Kidney (tissue), 14 donors: Measurements from ENCODE around the gene ZNF446. TPM values are rescaled to one million over a fixed set of nuclear protein-coding genes. Genes with fewer than 3 reads are reported as not detected.

Experiments used
- DNase-seq, 5 donors: peaks; one replicate each; pipeline ENCODE4 v3.0.0-alpha.2; 2013 to 2020
- FAIRE-seq: peaks from 2 replicates; lab custom pipeline; 2012; peaks lifted over from hg19 to GRCh38; lab: Jason Lieb, UNC
- H3K27ac ChIP-seq, 2 donors: one replicate each; pipeline ENCODE4 v1.7.0; 2013; ENCODE audit warnings: low read depth in 2 of 2, low read length in 2 of 2, inconsistent platforms in 1 of 2
- H3K27me3 ChIP-seq: one replicate; pipeline ENCODE4 v1.7.1; 2013; ENCODE audit warnings: low read length, inconsistent platforms; ENCODE audit not compliant: control insufficient read depth, insufficient read depth
- H3K36me3 ChIP-seq, 3 donors: one replicate each; pipeline versions ENCODE4 v1.7.0 to v1.7.1; 2013; ENCODE audit warnings: low read length in 3 of 3, control low read depth in 1 of 3, inconsistent platforms in 1 of 3; ENCODE audit not compliant: insufficient read depth in 3 of 3, control insufficient read depth in 2 of 3
- H3K4me1 ChIP-seq, 3 donors: one replicate each; pipeline versions ENCODE4 v1.7.0 to v1.7.1; 2013; ENCODE audit warnings: low read length in 3 of 3, inconsistent platforms in 1 of 3, low read depth in 1 of 3; ENCODE audit not compliant: control insufficient read depth in 2 of 3, insufficient read depth in 2 of 3
- H3K4me3 ChIP-seq, 3 donors: one replicate each; pipeline versions ENCODE4 v1.7.0 to v1.8.1; 2013; ENCODE audit warnings: low read length in 3 of 3, control low read depth in 1 of 3, inconsistent platforms in 1 of 3
- H3K9ac ChIP-seq, 3 donors: one replicate each; pipeline versions ENCODE4 v1.7.0 to v1.7.1; 2013; ENCODE audit warnings: low read length in 3 of 3, control low read depth in 1 of 3, inconsistent platforms in 1 of 3
- H3K9me3 ChIP-seq, 3 donors: one replicate each; pipeline versions ENCODE4 v1.7.0 to v1.7.1; 2013; ENCODE audit warnings: low read length in 3 of 3, control low read depth in 1 of 3, inconsistent platforms in 1 of 3; ENCODE audit not compliant: control insufficient read depth in 2 of 3, insufficient read depth in 1 of 3
- intact Hi-C: fragments of 100-400 bp; cut with DNase I; formaldehyde crosslinking; loops from one replicate; pipeline ENCODE4 v1.11.1; 2022
- polyA plus RNA-seq: library from polyadenylated mRNA; stranded (reverse); fragments of 350-450 nt; fragmentation: Illumina TruSeq; extraction: RNeasy Lipid Tissue Mini Kit (QIAGEN cat#74804); gene quantifications from one replicate; pipeline ENCODE4 v1.2.3, GENCODE V29; 2014; ENCODE audit warnings: low read depth, low replicate concordance; ENCODE audit not compliant: insufficient read depth
- total RNA-seq: library from RNA; stranded (reverse); fragmentation: NEBNext Ultra II Directional; extraction: Animal tissue kit (Norgen Biotek cat#: 25700); gene quantifications from one replicate; pipeline ENCODE4 v1.2.1, GENCODE V29; 2021
- TF ChIP-seq, protein P1 (sequence below): IDR thresholded peaks from 3 replicates; pipeline ENCODE4 v1.5.1; 2012; ENCODE audit warnings: mild to moderate bottlenecking, moderate library complexity, borderline replicate concordance; ENCODE audit not compliant: insufficient read depth; ENCODE audit errors: extremely low read depth
- donor health status: control.
- donor health status: control.
- donor health status: control.
- donor health status: control.
- donor health status: control.
- donor health status: DM: yes; HTN: yes; CAD: no.
- donor health status: Normal renal cell carcinoma (clear cell type).

The ZNF446 gene
- total and polyA plus RNA-seq, 2 donors from 2014 or later: 12.6 to 13.3 TPM

DNA sequence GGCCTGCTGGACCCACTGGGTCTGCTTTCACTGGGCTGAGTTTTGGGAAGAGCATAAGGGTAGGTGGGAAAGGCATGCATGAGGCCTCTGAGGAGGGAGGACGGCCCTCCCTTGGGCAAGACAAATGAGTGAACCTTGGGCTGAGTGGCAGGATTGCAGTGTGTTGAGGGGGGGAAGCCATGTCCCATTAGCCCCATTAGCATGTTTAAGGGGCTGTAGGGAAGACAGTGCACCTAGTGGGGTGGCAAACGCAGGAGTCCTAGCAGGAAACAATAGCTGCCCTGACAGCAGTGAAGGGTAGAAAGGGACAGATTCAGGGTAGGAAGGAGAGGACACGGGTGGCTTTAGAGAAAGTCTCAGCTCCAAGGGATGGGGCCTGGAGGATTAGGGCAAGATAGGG lies 46.6 kb downstream of the ZNF446 start:
- DNase-seq (no peak), FAIRE-seq (no peak)
- H3K27me3 ChIP-seq: no peaks in the 10 kb centered on the region
- no peaks in the 10 kb centered on the region for H3K9me3 ChIP-seq
- no peak overlapping the region for H3K27ac ChIP-seq
- no peak overlapping the region for H3K4me3 ChIP-seq
- H3K36me3 ChIP-seq: no peaks in the 10 kb centered on the region
- H3K9ac ChIP-seq: no peak overlapping the region
- peaks cover 4 to 16% (median 7%) of the 10 kb centered on the region in 3 donors for H3K4me1 ChIP-seq
- TF ChIP-seq, protein P1, sequence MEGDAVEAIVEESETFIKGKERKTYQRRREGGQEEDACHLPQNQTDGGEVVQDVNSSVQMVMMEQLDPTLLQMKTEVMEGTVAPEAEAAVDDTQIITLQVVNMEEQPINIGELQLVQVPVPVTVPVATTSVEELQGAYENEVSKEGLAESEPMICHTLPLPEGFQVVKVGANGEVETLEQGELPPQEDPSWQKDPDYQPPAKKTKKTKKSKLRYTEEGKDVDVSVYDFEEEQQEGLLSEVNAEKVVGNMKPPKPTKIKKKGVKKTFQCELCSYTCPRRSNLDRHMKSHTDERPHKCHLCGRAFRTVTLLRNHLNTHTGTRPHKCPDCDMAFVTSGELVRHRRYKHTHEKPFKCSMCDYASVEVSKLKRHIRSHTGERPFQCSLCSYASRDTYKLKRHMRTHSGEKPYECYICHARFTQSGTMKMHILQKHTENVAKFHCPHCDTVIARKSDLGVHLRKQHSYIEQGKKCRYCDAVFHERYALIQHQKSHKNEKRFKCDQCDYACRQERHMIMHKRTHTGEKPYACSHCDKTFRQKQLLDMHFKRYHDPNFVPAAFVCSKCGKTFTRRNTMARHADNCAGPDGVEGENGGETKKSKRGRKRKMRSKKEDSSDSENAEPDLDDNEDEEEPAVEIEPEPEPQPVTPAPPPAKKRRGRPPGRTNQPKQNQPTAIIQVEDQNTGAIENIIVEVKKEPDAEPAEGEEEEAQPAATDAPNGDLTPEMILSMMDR: no peak
- intact Hi-C loops: no loop called here

DNA sequence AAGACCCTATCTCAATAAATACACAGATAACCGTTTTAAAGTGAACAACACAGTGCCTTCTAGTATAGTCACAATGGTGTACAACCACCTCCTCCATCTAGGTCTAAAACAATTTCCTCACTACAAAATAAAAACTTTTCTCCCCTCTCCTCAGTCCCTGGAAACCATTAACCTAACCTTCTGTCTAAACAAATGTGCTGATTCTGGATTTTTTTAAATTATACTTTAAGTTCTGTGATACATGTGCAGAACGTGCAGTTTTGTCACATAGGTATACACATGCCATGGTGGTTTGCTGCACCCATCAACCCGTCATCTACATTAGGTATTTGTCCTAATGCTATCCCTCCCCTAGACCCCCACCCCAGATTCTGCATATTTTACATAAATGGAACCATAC lies 53.3 kb downstream of the ZNF446 start:
- H3K4me3 ChIP-seq: no peak overlapping the region
- H3K27me3 ChIP-seq: no peaks in the 10 kb centered on the region
- no peaks in the 10 kb centered on the region for H3K4me1 ChIP-seq
- intact Hi-C loops: no loop called here
- FAIRE-seq (no peak), DNase-seq (no peak)
- no peak overlapping the region for H3K27ac ChIP-seq
- H3K36me3 ChIP-seq: no peaks in the 10 kb centered on the region
- TF ChIP-seq, protein P1: no peak
- H3K9me3 ChIP-seq: no peaks in the 10 kb centered on the region
- no peak overlapping the region for H3K9ac ChIP-seq

Other genes starting within 250 kb of the ZNF446 start
- 39.3 TPM for gene ZNF544, start 247.4 kb upstream of the ZNF446 start, total RNA-seq
- gene ZNF544, start 247.4 kb upstream of the ZNF446 start, polyA plus RNA-seq: 19.4 TPM
- 9.0 TPM for gene ZNF8, start 197.4 kb upstream of the ZNF446 start, total RNA-seq
- 1.3 TPM for gene ZNF8, start 197.4 kb upstream of the ZNF446 start, polyA plus RNA-seq
- gene ERVK3-1, start 171.0 kb upstream of the ZNF446 start, total RNA-seq: 35.4 TPM
- 41.6 TPM for gene ERVK3-1, start 171.0 kb upstream of the ZNF446 start, polyA plus RNA-seq
- gene ZSCAN22, start 149.4 kb upstream of the ZNF446 start, total RNA-seq: 3.3 TPM
- gene ZSCAN22, start 149.4 kb upstream of the ZNF446 start, polyA plus RNA-seq: 1.1 TPM
- gene A1BG, start 122.9 kb upstream of the ZNF446 start, total RNA-seq: 10.9 TPM
- gene A1BG, start 122.9 kb upstream of the ZNF446 start, polyA plus RNA-seq: 19.0 TPM
- gene ZNF497, start 113.6 kb upstream of the ZNF446 start, total RNA-seq: 5.0 TPM
- 1.7 TPM for gene ZNF497, start 113.6 kb upstream of the ZNF446 start, polyA plus RNA-seq
- 5.0 TPM for gene ZNF837, start 95.3 kb upstream of the ZNF446 start, total RNA-seq
- 3.6 TPM for gene ZNF837, start 95.3 kb upstream of the ZNF446 start, polyA plus RNA-seq
- gene RPS5, start 89.1 kb upstream of the ZNF446 start, total RNA-seq: 802 TPM
- gene RPS5, start 89.1 kb upstream of the ZNF446 start, polyA plus RNA-seq: 929 TPM
- 0.25 TPM for gene RNF225, start 80.7 kb upstream of the ZNF446 start, total RNA-seq
- not detected for gene RNF225, start 80.7 kb upstream of the ZNF446 start, polyA plus RNA-seq
- 13.0 TPM for gene ZNF584, start 67.7 kb upstream of the ZNF446 start, total RNA-seq
- gene ZNF584, start 67.7 kb upstream of the ZNF446 start, polyA plus RNA-seq: 6.2 TPM
- 7.8 TPM for gene ZNF132, start 36.2 kb upstream of the ZNF446 start, total RNA-seq
- 2.9 TPM for gene ZNF132, start 36.2 kb upstream of the ZNF446 start, polyA plus RNA-seq
- 9.9 TPM for gene ZNF324B, start 24.7 kb upstream of the ZNF446 start, total RNA-seq
- 3.4 TPM for gene ZNF324B, start 24.7 kb upstream of the ZNF446 start, polyA plus RNA-seq
- 13.0 TPM for gene ZNF324, start 9.3 kb upstream of the ZNF446 start, total RNA-seq
- gene ZNF324, start 9.3 kb upstream of the ZNF446 start, polyA plus RNA-seq: 3.9 TPM
- gene SLC27A5, start 35.6 kb downstream of the ZNF446 start, total RNA-seq: 10.8 TPM
- 41.5 TPM for gene SLC27A5, start 35.6 kb downstream of the ZNF446 start, polyA plus RNA-seq
- 16.9 TPM for gene ZBTB45, start 43.5 kb downstream of the ZNF446 start, total RNA-seq
- 7.7 TPM for gene ZBTB45, start 43.5 kb downstream of the ZNF446 start, polyA plus RNA-seq
- 229 TPM for gene TRIM28, start 67.7 kb downstream of the ZNF446 start, total RNA-seq
- gene TRIM28, start 67.7 kb downstream of the ZNF446 start, polyA plus RNA-seq: 191 TPM
- gene CHMP2A, start 78.8 kb downstream of the ZNF446 start, total RNA-seq: 142 TPM
- gene CHMP2A, start 78.8 kb downstream of the ZNF446 start, polyA plus RNA-seq: 294 TPM
- gene UBE2M, start 82.3 kb downstream of the ZNF446 start, total RNA-seq: 60.4 TPM
- 98.0 TPM for gene UBE2M, start 82.3 kb downstream of the ZNF446 start, polyA plus RNA-seq
- 38.6 TPM for gene MZF1, start 97.0 kb downstream of the ZNF446 start, total RNA-seq
- 12.9 TPM for gene MZF1, start 97.0 kb downstream of the ZNF446 start, polyA plus RNA-seq